ENCODE data around the gene TRPM2. TPM values are rescaled to one million over a fixed set of nuclear protein-coding genes. Genes with fewer than 3 reads are reported as not detected.

TRPM2 gene
- total and polyA plus RNA-seq, 2 of the 13 experiments (the other 11 are each of a cell fraction or from before 2014, with no cell fraction given): 0.07 to 0.20 TPM

GRCh38 chr21:44478124-44478800 lies 124.8 kb downstream of the TRPM2 start (continued):
- TF ChIP-seq FOXA3 (CRISPR knock-in tag; IDR thresholded peaks at IDR 0.05): 0 out of 2 replicates have a peak, but pooled peaks have one; percentile 20
- TF ChIP-seq HNF4A (CRISPR knock-in tag; IDR thresholded peaks at IDR 0.05): peak; percentile 20; the same call in 1 of the 2 replicates
- TF ChIP-seq HMGXB4 (CRISPR knock-in tag; IDR thresholded peaks at IDR 0.05; ENCODE audit: borderline replicate concordance in 1 of 2, low read depth in 1 of 2): no peak
- no peak for TF ChIP-seq ZNF296 (CRISPR knock-in tag; conservative IDR thresholded peaks at IDR 0.05)
- no peak for TF ChIP-seq GZF1 (CRISPR knock-in tag; IDR thresholded peaks at IDR 0.05)
- TF ChIP-seq SMAD9 (CRISPR knock-in tag; IDR thresholded peaks at IDR 0.05): no peak
- peak; percentile 48 for TF ChIP-seq GATAD2A (CRISPR knock-in tag; IDR thresholded peaks at IDR 0.05)
- TF ChIP-seq ZNF746 (CRISPR knock-in tag; IDR thresholded peaks at IDR 0.05): no peak
- no peak for TF ChIP-seq ZNF276 (CRISPR knock-in tag; IDR thresholded peaks at IDR 0.05; ENCODE audit: low read depth)
- no peak for TF ChIP-seq GABPA (IDR thresholded peaks at IDR 0.05; ENCODE audit: low read depth, low read length)
- TF ChIP-seq GABPA (CRISPR knock-in tag; IDR thresholded peaks at IDR 0.05; ENCODE audit: low read depth): no peak
- TF ChIP-seq ZNF605 (CRISPR knock-in tag; IDR thresholded peaks at IDR 0.05): no peak
- no peak for TF ChIP-seq CBX1 (IDR thresholded peaks at IDR 0.05; ENCODE audit: low read depth)
- no peak for TF ChIP-seq SIX1 (CRISPR knock-in tag; IDR thresholded peaks at IDR 0.05; ENCODE audit: borderline replicate concordance)
- no peak for TF ChIP-seq ZBTB34 (CRISPR knock-in tag; IDR thresholded peaks at IDR 0.05)
- TF ChIP-seq FOXJ3 (CRISPR knock-in tag; IDR thresholded peaks at IDR 0.05; ENCODE audit: borderline replicate concordance): no peak
- no peak for TF ChIP-seq ZNF761 (CRISPR knock-in tag; conservative IDR thresholded peaks at IDR 0.05)
- no peak for TF ChIP-seq PRMT3 (CRISPR knock-in tag; IDR thresholded peaks at IDR 0.05; ENCODE audit: borderline replicate concordance, low read depth)
- no peak for TF ChIP-seq FLYWCH1 (CRISPR knock-in tag; IDR thresholded peaks at IDR 0.05)
- no peak for TF ChIP-seq ZFYVE20 (CRISPR knock-in tag; IDR thresholded peaks at IDR 0.05; ENCODE audit: borderline replicate concordance, low read depth)
- no peak for TF ChIP-seq ZNF589 (CRISPR knock-in tag; conservative IDR thresholded peaks at IDR 0.05)
- no peak for TF ChIP-seq U2AF2 (IDR thresholded peaks at IDR 0.05; ENCODE audit: low read depth, low read length)

Measured in HepG2 (cell line).